HepG2 (cell line): ENCODE results near the gene MMP24OS. TPM values are rescaled to one million over a fixed set of nuclear protein-coding genes. Genes with fewer than 3 reads are reported as not detected.
A peak's percentile ranks its signal among the peaks of the same experiment; 100 is the strongest.

Experiments used
- DMAP1 ChIP-seq: IDR thresholded peaks from 2 replicates; pipeline ENCODE4 v1.6.1; 2016
- EZH2 ChIP-seq: conservative IDR thresholded peaks from 2 replicates; pipeline ENCODE4 v1.6.1; 2012; ENCODE audit warnings: mild to moderate bottlenecking, low read depth, low read length, moderate library complexity
- HOMEZ ChIP-seq: IDR thresholded peaks from 2 replicates; pipeline ENCODE4 v1.6.1; 2016; ENCODE audit warnings: low read depth
- HOXA5 ChIP-seq: sonication (generic); formaldehyde crosslinking; IDR thresholded peaks from 2 replicates; pipeline ENCODE4 v1.4.0; 2020; ENCODE audit warnings: missing genetic modification reagents
- HOXD1 ChIP-seq: sonication (generic); formaldehyde crosslinking; IDR thresholded peaks from 2 replicates; pipeline ENCODE4 v1.5.0; 2020; ENCODE audit warnings: missing genetic modification reagents
- KLF11 ChIP-seq: IDR thresholded peaks from 2 replicates; pipeline ENCODE4 v1.6.1; 2016; ENCODE audit warnings: missing compliant biosample characterization
- MAFK ChIP-seq, 2 experiments: IDR thresholded peaks in 1 of 2; conservative IDR thresholded peaks in 1 of 2; 2 replicates each; pipeline ENCODE4 v1.6.1; 2011; ENCODE audit warnings: improper control_type of control experiment in 2 of 2, low read length in 2 of 2
- NFIC ChIP-seq: IDR thresholded peaks from 2 replicates; pipeline ENCODE4 v1.6.1; 2012; ENCODE audit warnings: mild to moderate bottlenecking, low read length, inconsistent platforms
- NR2F6 ChIP-seq, 2 experiments: IDR thresholded peaks; 2 replicates each; pipeline ENCODE4 v1.6.1; 2016; ENCODE audit warnings: antibody characterized with exemption in 1 of 2, mild to moderate bottlenecking in 1 of 2
- THAP8 ChIP-seq: sonication (generic); formaldehyde crosslinking; IDR thresholded peaks from 2 replicates; pipeline ENCODE4 v1.5.1; 2020; ENCODE audit warnings: missing genetic modification reagents, mild to moderate bottlenecking, borderline replicate concordance
- ZFAT ChIP-seq: sonication (generic); formaldehyde crosslinking; conservative IDR thresholded peaks from 2 replicates; pipeline ENCODE4 v1.8.1; 2023; ENCODE audit warnings: missing genetic modification reagents, inconsistent platforms
- ZNF180 ChIP-seq: sonication (generic); formaldehyde crosslinking; IDR thresholded peaks from 2 replicates; pipeline ENCODE4 v1.4.0; 2020; ENCODE audit warnings: low read depth, missing genetic modification reagents, borderline replicate concordance
- ZNF230 ChIP-seq: sonication (generic); formaldehyde crosslinking; IDR thresholded peaks from 2 replicates; pipeline ENCODE4 v1.4.0; 2020; ENCODE audit warnings: mild to moderate bottlenecking, missing genetic modification reagents
- ZNF24 ChIP-seq: fragments of 450-650 bp; IDR thresholded peaks from 2 replicates; pipeline ENCODE4 v1.6.1; 2017; ENCODE audit warnings: antibody characterized with exemption, mild to moderate bottlenecking
- ZNF281 ChIP-seq: sonication (generic); formaldehyde crosslinking; IDR thresholded peaks from 2 replicates; pipeline ENCODE4 v1.4.0; 2020; ENCODE audit warnings: missing genetic modification reagents, borderline replicate concordance
- ZNF44 ChIP-seq: sonication (generic); formaldehyde crosslinking; IDR thresholded peaks from 2 replicates; pipeline ENCODE4 v1.5.1; 2020; ENCODE audit warnings: mild to moderate bottlenecking, missing genetic modification reagents
- ZNF563 ChIP-seq: sonication (generic); formaldehyde crosslinking; IDR thresholded peaks from 2 replicates; pipeline ENCODE4 v1.8.0; 2022; ENCODE audit warnings: mild to moderate bottlenecking, moderate library complexity, missing genetic modification reagents
- ZNF605 ChIP-seq: sonication (generic); formaldehyde crosslinking; IDR thresholded peaks from 2 replicates; pipeline ENCODE4 v1.8.0; 2022; ENCODE audit warnings: mild to moderate bottlenecking, missing genetic modification reagents
- ZNF609 ChIP-seq: sonication (generic); formaldehyde crosslinking; IDR thresholded peaks from 2 replicates; pipeline ENCODE4 v1.4.0; 2020; ENCODE audit warnings: mild to moderate bottlenecking, missing genetic modification reagents, borderline replicate concordance
- ZSCAN9 ChIP-seq: IDR thresholded peaks from 2 replicates; pipeline ENCODE4 v1.6.1; 2016; ENCODE audit warnings: borderline replicate concordance
- polyA plus RNA-seq, 8 experiments: library from polyadenylated mRNA; depleted of rRNA in 3 of 8; stranded (reverse) in 7 of 8; unstranded in 1 of 8; fragments of >200 nt; fragmentation: Illumina TruSeq in 4 of 8; extraction: Trizol in 4 of 8; gene quantifications; 2 replicates each; pipeline versions ENCODE4 v1.2.1 to v1.2.3, GENCODE V29; 2011 to 2016; ENCODE audit warnings: low read depth in 4 of 8, missing spikeins in 1 of 8, mixed read lengths in 1 of 8; ENCODE audit not compliant: insufficient read depth in 1 of 8
- total RNA-seq, 5 experiments: library from RNA; depleted of rRNA; stranded (reverse); fragments of >200 nt; fragmentation: Illumina TruSeq; extraction: Trizol; gene quantifications; 2 replicates each; pipeline ENCODE4 v1.2.3, GENCODE V29; 2016; ENCODE audit warnings: low read depth in 1 of 5

The MMP24OS gene
- total and polyA plus RNA-seq, 2 of the 13 experiments (the other 11 are each of a cell fraction or from before 2014, with no cell fraction given), result 6.0 to 8.5 TPM

GRCh38 chr20:35293303-35294292 is 15.7 kb upstream of the MMP24OS start (continued):
- TF ChIP-seq ZNF281 (CRISPR knock-in tag) (no peak), THAP8 (CRISPR knock-in tag) (no peak), ZNF563 (CRISPR knock-in tag) (no peak), HOXA5 (no peak), ZNF180 (CRISPR knock-in tag) (no peak), DMAP1 (no peak), ZNF609 (CRISPR knock-in tag) (0 out of 2 replicates have a peak, but pooled peaks have one; percentile 38), HOXD1 (CRISPR knock-in tag) (no peak), NR2F6 (IDR thresholded peaks at IDR 0.05) (peak; percentile 80; the same call in 1 of the 2 replicates), NR2F6 (CRISPR knock-in tag; IDR thresholded peaks at IDR 0.05) (peak; percentile 75; the same call in 1 of the 2 replicates), MAFK (conservative IDR thresholded peaks at IDR 0.05 in 1 of 2, IDR thresholded peaks at IDR 0.05 in 1 of 2; ENCODE audit: low read length in 2 of 2) (no peak), ZNF44 (no peak), NFIC (no peak), KLF11 (CRISPR knock-in tag) (no peak), ZNF24 (no peak), ZSCAN9 (no peak), ZNF605 (CRISPR knock-in tag) (peak; percentile 28; the same call in 1 of the 2 replicates), EZH2 (no peak), ZFAT (no peak), ZNF230 (CRISPR knock-in tag) (no peak), HOMEZ (no peak)
